Measurements from ENCODE around the gene CDC27.
A peak's percentile ranks its signal among the peaks of the same experiment; 100 is the strongest.

GRCh38 chr17:47205419-47205963, 16.4 kb upstream of the CDC27 start:
- TF ChIP-seq POLR2A (IDR thresholded peaks at IDR 0.05) (no peak), CTCF (IDR thresholded peaks at IDR 0.05) (no peak), POLR2AphosphoS5 (IDR thresholded peaks at IDR 0.05) (peak in 2 of 3 donors; percentile 39 to 68)

Measured in breast epithelium (tissue), 3 donors.